Diencephalon (tissue), 1 donor: ENCODE data around the gene SEZ6L2. TPM values are rescaled to one million over a fixed set of nuclear protein-coding genes. Genes with fewer than 3 reads are reported as not detected.

Experiments
- total RNA-seq: library from RNA; depleted of rRNA; stranded (reverse); fragments of >200 nt; gene quantifications from one replicate; pipeline ENCODE4 v1.2.3, GENCODE V29; 2014

SEZ6L2 gene
- 88.1 TPM for total RNA-seq

DNA sequence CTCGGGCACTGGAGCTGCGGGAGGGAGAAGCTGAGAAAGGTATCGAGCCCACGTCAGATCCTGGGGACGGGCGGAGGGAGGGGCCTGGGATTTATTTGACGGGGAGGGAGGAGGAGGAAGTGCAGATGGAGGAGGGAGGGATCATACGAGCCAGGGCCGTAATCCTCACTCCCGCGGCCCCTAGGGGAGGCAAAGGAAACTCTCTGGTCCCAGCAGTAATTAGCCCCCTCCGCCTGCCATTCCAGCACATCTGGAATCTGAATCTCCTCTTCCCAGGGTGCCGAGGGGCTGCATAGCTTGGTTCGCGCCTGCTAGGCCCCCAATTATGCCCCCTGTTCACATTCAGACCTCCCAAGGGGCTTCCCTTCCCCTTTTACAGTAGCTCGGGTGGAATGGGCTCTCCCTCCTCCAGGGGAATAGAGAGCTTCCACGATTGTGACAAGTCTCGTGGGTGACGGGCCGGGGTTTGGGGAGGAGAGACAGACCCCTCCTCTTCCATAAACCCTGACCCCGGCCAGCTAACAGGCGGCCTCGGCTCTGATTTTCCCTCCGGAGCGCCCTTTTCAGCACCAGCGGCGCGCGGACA, at the start of gene SEZ6L2:
TSS of gene SEZ6L2 (minus strand) at position 35 of the 586 bp plus-strand sequence. CDS start 531 bp downstream, outside the sequence.

DNA sequence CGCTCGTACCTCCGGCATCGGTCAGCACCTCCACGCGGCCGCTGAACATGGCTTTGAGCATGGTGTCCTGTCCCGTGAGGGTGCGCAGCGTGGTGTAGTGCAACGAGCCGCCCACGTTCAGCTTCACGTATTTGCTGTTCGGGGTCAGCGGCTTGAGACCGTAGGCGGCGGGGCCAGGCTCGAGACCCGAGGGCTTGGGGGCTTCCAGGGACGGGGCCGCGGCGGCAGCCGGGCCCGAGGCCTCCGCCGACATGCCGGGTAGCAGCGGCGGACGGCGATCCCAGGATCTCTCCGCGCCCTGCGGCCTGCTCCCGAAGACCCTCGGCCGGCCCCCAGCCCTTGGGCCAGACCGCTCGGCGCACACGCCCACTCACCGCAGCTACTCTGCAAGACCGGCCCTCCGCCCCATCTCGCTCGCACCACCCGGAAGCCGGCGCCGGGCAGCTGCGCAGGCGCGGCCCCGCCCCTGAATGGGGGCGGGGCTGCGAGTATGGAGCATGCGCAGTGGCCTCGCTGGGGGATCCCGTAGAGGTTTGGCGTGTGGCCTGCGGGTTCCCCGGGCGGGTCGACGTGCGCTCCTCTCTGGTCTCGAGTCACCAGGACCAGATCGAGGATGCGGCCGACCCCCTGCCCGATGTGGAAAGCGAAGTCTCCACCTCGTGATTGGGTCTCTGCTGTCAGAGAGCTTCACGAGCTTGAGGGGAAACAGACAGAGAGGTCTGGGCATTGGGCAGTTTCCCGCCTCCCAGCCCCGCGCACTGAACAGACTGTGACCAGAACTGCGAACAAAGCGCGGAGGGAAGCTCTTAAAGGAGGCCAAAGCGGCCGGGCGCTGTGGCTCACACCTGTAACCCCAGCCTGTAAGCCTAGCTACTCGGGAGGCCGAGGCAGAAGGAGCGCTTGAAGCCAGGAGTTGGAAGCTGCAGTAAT, 26.7 kb upstream of the SEZ6L2 start, which contains the start of gene KCTD13:
TSS of gene KCTD13 (minus strand) at position 446 of the 930 bp plus-strand sequence. CDS start at position 253, 193 bp downstream.

DNA sequence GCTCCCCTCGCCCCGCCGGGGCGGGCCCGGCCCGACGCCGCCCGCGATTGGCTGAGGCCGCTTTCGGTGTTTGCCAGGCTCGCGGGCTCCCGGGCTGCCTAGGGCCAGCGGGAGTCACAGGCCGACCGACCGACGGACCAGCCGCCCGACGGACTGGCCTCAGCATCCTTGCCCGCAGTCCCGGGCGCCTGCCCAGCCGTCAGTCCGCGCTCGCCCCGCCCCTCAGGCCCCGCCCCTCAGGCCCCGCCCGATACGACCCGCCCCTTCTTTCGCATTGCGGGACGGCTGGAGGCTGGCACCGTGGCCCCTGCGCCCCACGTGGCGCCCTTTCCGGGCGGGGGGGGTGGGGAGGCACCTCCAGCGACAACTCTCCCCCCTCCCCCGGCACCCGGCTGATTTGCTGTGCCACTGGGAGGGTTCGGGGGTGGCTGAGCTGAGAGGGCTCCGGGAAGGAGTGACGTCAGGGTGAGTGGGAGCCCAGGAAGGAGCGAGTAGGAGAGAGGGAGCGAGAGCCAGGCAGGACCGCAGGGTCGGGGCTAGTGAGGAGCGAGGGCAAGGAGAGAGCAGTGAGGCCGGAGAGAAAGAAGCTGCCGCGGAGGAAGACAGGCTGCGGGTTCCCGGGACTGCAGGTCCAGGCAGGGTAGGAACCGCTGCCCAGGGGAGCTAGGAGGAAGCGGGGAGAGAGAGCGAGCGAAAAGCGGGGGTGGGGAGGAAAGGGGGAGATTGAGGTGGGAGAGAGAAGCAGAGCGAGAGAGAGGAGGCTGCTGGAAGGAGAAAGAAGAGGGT, 945 bp upstream of the SEZ6L2 start, which contains the start of gene ASPHD1:
TSS of gene ASPHD1 (plus strand) at position 387 of the 786 bp plus-strand sequence. CDS start 484 bp downstream, outside the sequence.

DNA sequence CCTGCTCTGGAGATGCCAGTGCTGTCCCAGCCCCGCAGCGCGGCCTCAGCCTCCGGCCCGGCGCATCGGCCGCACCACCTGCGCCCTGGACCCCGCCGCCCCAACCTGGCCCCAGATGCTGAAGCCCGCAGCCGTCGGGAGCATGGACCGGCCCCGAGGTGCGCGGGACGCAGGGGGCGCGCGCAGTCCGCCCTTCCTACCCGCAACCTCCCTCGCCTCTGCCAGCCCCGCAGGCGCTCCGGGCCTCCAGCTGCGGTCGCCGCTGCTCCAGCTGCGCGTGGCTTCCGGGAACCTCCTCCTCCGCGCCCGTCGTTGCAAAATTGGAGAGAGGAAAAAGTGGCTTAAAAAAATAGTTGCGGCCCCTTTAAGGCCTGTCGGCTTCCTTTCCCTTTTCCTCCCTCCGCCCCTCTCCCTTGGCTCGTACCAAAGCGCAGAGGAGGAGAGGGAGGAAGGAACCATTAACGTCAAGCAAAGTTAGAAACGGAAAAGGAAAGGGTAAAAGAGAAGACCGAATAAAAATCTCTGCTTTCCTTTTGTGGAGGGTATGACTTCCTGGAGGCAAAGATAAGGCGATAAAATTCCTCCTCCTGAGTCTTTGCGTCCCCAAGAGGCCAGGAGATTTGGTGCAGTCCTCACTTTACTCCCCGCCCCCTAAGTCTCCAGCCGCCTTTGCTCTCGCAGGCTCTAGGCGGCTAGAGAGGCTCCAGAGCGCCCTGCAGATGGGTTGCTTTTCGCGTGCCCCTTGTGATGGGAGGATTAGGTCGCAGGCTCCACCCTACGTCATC, 36.3 kb downstream of the SEZ6L2 start, which contains the start of gene CDIPT:
TSS of gene CDIPT (minus strand) at position 343 of the 785 bp plus-strand sequence. CDS start 369 bp downstream, outside the sequence.

Other genes starting within 250 kb of the SEZ6L2 start
- gene SPN, start 236.3 kb downstream of the SEZ6L2 start, total RNA-seq: 0.23 TPM
- gene QPRT, start 220.4 kb downstream of the SEZ6L2 start, total RNA-seq: 4.8 TPM
- gene C16orf54, start 153.6 kb downstream of the SEZ6L2 start, total RNA-seq: 0.69 TPM
- gene ZG16, start 121.3 kb downstream of the SEZ6L2 start, total RNA-seq: not detected
- gene KIF22, start 108.8 kb downstream of the SEZ6L2 start, total RNA-seq: 48.0 TPM
- gene MAZ, start 93.0 kb downstream of the SEZ6L2 start, total RNA-seq: 275 TPM
- gene PRRT2, start 87.4 kb downstream of the SEZ6L2 start, total RNA-seq: 34.1 TPM
- gene PAGR1, start 83.4 kb downstream of the SEZ6L2 start, total RNA-seq: 10.6 TPM
- 9.2 TPM for gene MVP, start 79.1 kb downstream of the SEZ6L2 start, total RNA-seq
- gene CDIPT, start 36.3 kb downstream of the SEZ6L2 start, total RNA-seq: 61.1 TPM
- gene ASPHD1, start 938 bp upstream of the SEZ6L2 start, total RNA-seq: 14.8 TPM
- 21.5 TPM for gene KCTD13, start 26.7 kb upstream of the SEZ6L2 start, total RNA-seq
- gene TMEM219, start 62.5 kb upstream of the SEZ6L2 start, total RNA-seq: 35.1 TPM
- gene TAOK2, start 74.3 kb upstream of the SEZ6L2 start, total RNA-seq: 71.3 TPM
- gene HIRIP3, start 96.1 kb upstream of the SEZ6L2 start, total RNA-seq: 12.0 TPM
- 27.7 TPM for gene INO80E, start 96.7 kb upstream of the SEZ6L2 start, total RNA-seq
- gene DOC2A, start 111.5 kb upstream of the SEZ6L2 start, total RNA-seq: 12.5 TPM
- not detected for gene C16orf92, start 123.6 kb upstream of the SEZ6L2 start, total RNA-seq
- 24.7 TPM for gene TLCD3B, start 131.7 kb upstream of the SEZ6L2 start, total RNA-seq
- gene ALDOA, start 166.2 kb upstream of the SEZ6L2 start, total RNA-seq: 186 TPM
- 84.9 TPM for gene PPP4C, start 176.4 kb upstream of the SEZ6L2 start, total RNA-seq
- gene TBX6, start 192.4 kb upstream of the SEZ6L2 start, total RNA-seq: 0.23 TPM
- gene YPEL3, start 196.7 kb upstream of the SEZ6L2 start, total RNA-seq: 21.2 TPM
- 0.46 TPM for gene GDPD3, start 214.0 kb upstream of the SEZ6L2 start, total RNA-seq
- gene MAPK3, start 223.7 kb upstream of the SEZ6L2 start, total RNA-seq: 28.6 TPM